RKO (cell line): Measurements from ENCODE around the gene EXOC3.
"Not testable (repeated sequence)": the region's sequence is repeated elsewhere in the genome, so short reads cannot be mapped to it uniquely, and the experiment has no call there.

Experiments used
- DNase-seq: peaks from one replicate; pipeline ENCODE4 v3.0.0-alpha.2; 2016; ENCODE audit warnings: low spot score

The EXOC3 gene

GRCh38 chr5:504326-505154, 61.6 kb downstream of the EXOC3 start:
- DNase-seq, result no peak

DNA sequence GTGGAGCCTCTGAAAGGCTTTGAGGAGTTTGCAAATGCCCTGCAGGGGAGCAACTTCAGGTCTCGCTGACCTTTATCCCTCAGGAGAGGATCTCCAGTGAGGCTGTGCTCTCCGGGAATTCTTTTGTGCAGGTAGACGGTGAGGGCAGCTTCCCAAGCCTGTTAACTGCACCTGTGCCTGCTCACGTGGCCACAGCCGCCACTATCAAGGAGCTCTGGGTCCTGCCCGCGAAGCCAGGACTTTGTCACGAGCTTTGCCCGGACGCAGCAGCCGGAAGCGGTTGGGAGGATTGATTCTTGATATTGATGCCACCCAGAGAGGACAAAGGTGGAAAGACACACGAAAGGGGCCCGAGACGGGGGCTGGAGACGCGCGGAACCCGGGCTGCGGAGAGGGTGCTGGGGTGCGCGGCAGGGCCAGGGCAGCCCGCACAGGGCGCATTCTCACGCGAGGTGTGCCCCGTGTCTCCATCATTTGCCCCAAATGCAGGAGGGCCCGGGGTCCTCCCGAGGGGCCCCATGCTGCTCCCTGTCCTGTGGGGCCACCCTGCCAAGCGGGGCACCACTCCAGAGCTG, 63.1 kb downstream of the EXOC3 start:
- DNase-seq, result no peak

DNA sequence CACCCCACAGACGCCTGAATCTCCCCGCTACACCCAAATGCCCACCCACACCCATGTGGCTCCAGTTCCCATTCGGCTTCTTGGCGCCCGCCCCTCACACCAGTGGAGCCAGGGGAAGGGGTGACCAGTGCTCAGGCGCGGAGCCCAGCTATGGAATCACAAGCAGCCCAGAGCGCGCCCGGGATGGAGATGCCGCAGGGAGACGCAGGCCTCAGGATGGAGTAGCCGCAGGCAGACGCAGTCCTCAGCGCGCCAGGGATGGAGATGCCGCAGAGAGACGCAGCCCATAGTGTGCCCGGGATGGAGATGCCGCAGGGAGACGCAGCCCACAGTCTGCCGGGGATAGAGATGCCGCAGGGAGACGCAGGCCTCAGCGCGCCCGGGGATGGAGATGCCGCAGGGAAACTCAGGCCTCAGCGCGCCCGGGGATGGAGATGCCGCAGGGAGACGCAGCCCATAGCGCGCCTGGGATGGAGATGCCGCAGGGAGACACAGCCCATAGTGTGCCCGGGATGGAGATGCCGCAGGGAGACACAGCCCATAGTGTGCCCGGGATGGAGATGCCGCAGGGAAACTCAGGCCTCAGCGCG, 65.1 kb downstream of the EXOC3 start:
- DNase-seq, result not testable (repeated sequence)

GRCh38 chr5:509611-510185, 66.7 kb downstream of the EXOC3 start:
- no peak for DNase-seq

- DNase-seq, result no peak
These were observed 67.5 kb downstream of the EXOC3 start for GRCh38 chr5:510521-510920.

- DNase-seq, result no peak
These were observed 68.5 kb downstream of the EXOC3 start for GRCh38 chr5:511476-511875.

GRCh38 chr5:513216-514100, 70.5 kb downstream of the EXOC3 start:
- DNase-seq, result no peak

DNA sequence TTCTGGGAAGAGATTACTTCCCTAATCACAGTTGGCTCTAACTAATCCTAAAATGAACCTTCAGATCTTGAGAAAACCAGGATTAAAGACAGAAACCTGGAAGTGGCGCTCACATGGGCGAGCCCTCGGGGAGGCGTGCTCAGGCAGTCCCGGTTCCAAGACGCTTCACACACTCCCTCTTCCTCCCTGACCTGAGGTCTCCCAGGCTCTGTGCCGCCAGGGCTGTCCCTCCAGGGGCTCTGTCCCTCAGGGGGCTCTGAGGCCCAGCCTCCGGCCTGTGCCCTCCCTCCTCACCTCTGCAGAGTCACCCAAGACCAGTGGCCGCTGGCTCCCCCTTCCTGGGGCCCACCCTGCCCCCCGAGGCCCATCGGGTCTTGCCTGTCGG, 71.1 kb downstream of the EXOC3 start:
- DNase-seq, result no peak

DNA sequence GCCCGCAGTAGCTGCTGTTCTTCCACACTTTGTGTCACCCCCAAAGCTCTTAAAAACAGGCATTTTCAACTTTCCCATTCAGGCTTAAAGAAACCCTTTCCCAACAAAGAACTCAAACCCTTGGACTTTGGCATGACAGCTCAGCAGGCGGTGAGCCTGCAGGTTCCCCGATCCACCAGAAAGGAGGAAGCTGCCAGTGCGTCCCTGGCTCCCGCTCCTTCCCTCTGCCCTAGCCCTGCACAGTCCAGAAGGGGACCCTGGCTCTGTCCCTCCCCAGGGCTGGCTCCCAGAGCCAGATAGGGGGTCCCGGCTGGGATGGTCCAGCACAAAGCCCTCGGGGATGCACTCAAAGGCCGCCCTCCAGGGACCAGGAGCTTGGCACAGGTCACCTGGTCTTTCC, 71.7 kb downstream of the EXOC3 start:
- DNase-seq, result no peak

DNA sequence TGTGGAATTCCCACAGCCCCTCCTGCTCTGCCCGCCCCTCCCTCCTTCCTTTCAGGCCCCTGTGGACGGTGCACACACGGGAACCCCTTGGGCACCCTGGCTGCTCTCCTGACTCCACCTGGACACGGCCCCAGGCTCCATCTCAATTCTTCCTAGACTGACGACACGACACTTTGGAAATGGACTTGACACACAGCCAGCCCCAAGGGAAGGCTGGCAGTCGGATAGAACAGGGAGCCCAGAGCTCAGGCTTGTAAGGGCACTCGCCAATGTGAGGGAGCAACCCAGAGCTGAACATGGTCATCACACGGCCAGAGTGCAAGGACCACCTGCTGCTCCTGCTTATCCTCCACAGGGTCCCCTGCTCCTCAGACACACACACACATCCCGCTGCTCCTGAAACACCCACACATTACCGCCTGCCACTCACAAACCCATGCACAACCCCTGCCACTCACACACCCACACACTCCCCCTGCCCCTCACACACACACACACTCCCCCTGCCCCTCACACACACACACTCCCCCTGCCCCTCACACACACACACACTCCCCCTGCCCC, 72.4 kb downstream of the EXOC3 start:
- no peak for DNase-seq

DNA sequence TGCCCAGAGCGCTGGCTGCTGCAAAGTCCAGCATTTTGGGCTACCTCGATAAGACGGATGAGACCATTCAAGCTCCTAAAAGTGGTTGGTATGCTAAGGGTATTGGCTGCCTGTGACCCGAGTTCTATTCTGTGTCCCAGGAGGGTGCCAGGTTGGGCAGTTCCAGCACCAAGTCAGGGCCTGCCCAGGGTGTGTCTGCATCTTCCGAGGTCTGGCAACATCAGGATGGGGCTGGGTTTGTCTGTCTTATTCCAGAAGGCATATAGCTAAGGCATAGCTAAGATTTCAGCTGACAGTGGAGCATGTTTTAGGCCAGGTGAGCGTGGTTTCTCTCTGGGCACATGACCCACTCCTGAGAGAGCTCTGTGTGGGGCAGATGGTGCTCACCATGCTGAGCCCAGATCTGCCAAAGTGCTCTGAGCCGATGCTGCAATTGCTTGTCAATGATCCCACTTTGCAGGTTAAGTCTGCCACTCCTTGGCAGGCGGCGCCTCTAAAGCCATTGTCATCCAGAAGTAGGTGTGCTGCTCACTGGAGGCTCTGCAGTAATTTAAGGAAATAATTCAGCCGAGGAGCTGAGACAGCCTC, 73.5 kb downstream of the EXOC3 start:
- no peak for DNase-seq
